ENCODE data around the gene ARFIP1. TPM values are rescaled to one million over a fixed set of nuclear protein-coding genes. Genes with fewer than 3 reads are reported as not detected.

Gene ARFIP1
- polyA plus RNA-seq, 3 donors: 11.7 to 28.4 (median 27.2) TPM

DNA sequence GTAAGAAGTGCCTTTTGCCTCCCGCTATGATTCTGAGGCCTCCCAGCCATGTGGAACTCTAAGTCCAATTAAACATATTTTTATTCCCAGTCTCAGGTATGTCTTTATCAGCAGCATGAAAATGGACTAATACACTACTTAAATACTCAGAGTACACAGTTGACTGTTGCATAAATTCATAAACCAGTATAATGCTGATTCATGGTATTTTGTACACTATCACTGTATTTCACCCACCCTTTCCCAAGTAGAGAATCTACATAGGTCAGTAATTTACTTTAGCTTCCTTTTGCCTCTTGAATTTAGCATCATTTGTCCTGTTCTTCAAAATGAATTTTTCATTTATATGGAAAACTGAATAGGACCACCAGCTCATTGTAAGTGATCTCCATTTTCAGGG, 98.1 kb downstream of the ARFIP1 start:
- Mint-ChIP-seq H3K36me3 (peaks cover 61 to 70% of the 10 kb centered on the region in 2 donors), H3K27me3 (ENCODE audit: low read depth in 3 of 3) (no peaks in the 10 kb centered on the region), H3K9me3 (peaks cover 20 to 26% (median 22%) of the 10 kb centered on the region in 7 donors), H3K27ac (no peak overlapping the region), H3K4me3 (no peak overlapping the region), H3K4me1 (peaks cover 9% of the 10 kb centered on the region)
- H3K9me3 ChIP-seq (replicated peaks in 1 of 2; ENCODE audit: control insufficient read depth in 1 of 2, insufficient read depth in 1 of 2, low read length in 2 of 2): peaks cover 12% of the 10 kb centered on the region in 2 donors
- intact Hi-C loops (cut with micrococcal nuclease): no loop called here
- no peaks in the 10 kb centered on the region for H3K79me2 ChIP-seq (ENCODE audit: insufficient read depth, low read length)
- TF ChIP-seq, protein P1, sequence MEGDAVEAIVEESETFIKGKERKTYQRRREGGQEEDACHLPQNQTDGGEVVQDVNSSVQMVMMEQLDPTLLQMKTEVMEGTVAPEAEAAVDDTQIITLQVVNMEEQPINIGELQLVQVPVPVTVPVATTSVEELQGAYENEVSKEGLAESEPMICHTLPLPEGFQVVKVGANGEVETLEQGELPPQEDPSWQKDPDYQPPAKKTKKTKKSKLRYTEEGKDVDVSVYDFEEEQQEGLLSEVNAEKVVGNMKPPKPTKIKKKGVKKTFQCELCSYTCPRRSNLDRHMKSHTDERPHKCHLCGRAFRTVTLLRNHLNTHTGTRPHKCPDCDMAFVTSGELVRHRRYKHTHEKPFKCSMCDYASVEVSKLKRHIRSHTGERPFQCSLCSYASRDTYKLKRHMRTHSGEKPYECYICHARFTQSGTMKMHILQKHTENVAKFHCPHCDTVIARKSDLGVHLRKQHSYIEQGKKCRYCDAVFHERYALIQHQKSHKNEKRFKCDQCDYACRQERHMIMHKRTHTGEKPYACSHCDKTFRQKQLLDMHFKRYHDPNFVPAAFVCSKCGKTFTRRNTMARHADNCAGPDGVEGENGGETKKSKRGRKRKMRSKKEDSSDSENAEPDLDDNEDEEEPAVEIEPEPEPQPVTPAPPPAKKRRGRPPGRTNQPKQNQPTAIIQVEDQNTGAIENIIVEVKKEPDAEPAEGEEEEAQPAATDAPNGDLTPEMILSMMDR (IDR thresholded peaks at IDR 0.05): no peak
- no peak overlapping the region for H3K9ac ChIP-seq (ENCODE audit: insufficient read depth, low read length, poor library complexity, severe bottlenecking)
- H3K27ac ChIP-seq (ENCODE audit: low read depth in 1 of 2, low read length in 2 of 2): no peak overlapping the region
- no peak overlapping the region for H3K4me2 ChIP-seq (replicated peaks; ENCODE audit: extremely low read depth, low read length, poor library complexity, severe bottlenecking)
- H2AFZ ChIP-seq (ENCODE audit: insufficient read depth, low read depth, low read length, poor library complexity, severe bottlenecking): no peak overlapping the region
- H3K4me3 ChIP-seq (replicated peaks in 1 of 3; ENCODE audit: low read depth in 2 of 3, low read length in 3 of 3): no peak overlapping the region
- H3K27me3 ChIP-seq (ENCODE audit: control insufficient read depth in 2 of 2, insufficient read depth in 2 of 2, low read length in 2 of 2): no peaks in the 10 kb centered on the region
- peaks cover 3% of the 10 kb centered on the region for H4K20me1 ChIP-seq (ENCODE audit: insufficient read depth, low read length)
- no peak for DNase-seq
- peaks cover 0 to 4% of the 10 kb centered on the region in 2 donors for H3K4me1 ChIP-seq (ENCODE audit: control insufficient read depth in 1 of 2, insufficient read depth in 2 of 2, low read length in 2 of 2)
- 100% methylated on average over 1 of the region's 1 CpG for WGBS (ENCODE audit: insufficient coverage)
- peaks cover 31 to 64% of the 10 kb centered on the region in 2 donors for H3K36me3 ChIP-seq (replicated peaks in 1 of 2; ENCODE audit: control insufficient read depth in 1 of 2, insufficient read depth in 2 of 2, low read length in 2 of 2)

GRCh38 chr4:152880263-152880662, 100.5 kb downstream of the ARFIP1 start:
- Histone ChIP-seq H4K20me1 (ENCODE audit: insufficient read depth, low read length) (no peaks in the 10 kb centered on the region), H2AFZ (ENCODE audit: insufficient read depth, low read depth, low read length, poor library complexity, severe bottlenecking) (no peak overlapping the region), H3K4me3 (replicated peaks in 1 of 3; ENCODE audit: low read depth in 2 of 3, low read length in 3 of 3) (no peak overlapping the region), H3K9me3 (replicated peaks in 1 of 2; ENCODE audit: control insufficient read depth in 1 of 2, insufficient read depth in 1 of 2, low read length in 2 of 2) (peaks cover 12% of the 10 kb centered on the region in 2 donors), H3K4me1 (ENCODE audit: control insufficient read depth in 1 of 2, insufficient read depth in 2 of 2, low read length in 2 of 2) (peaks cover 0 to 4% of the 10 kb centered on the region in 2 donors), H3K27me3 (ENCODE audit: control insufficient read depth in 2 of 2, insufficient read depth in 2 of 2, low read length in 2 of 2) (no peaks in the 10 kb centered on the region), H3K9ac (ENCODE audit: insufficient read depth, low read length, poor library complexity, severe bottlenecking) (no peak overlapping the region), H3K27ac (ENCODE audit: low read depth in 1 of 2, low read length in 2 of 2) (no peak overlapping the region), H3K36me3 (replicated peaks in 1 of 2; ENCODE audit: control insufficient read depth in 1 of 2, insufficient read depth in 2 of 2, low read length in 2 of 2) (peaks cover 36 to 63% of the 10 kb centered on the region in 2 donors), H3K4me2 (replicated peaks; ENCODE audit: extremely low read depth, low read length, poor library complexity, severe bottlenecking) (no peak overlapping the region), H3K79me2 (ENCODE audit: insufficient read depth, low read length) (no peaks in the 10 kb centered on the region)
- Mint-ChIP-seq H3K9me3 (peaks cover 20 to 26% (median 21%) of the 10 kb centered on the region in 7 donors), H3K4me3 (no peak overlapping the region), H3K27ac (no peak overlapping the region), H3K4me1 (peaks cover 9% of the 10 kb centered on the region), H3K27me3 (ENCODE audit: low read depth in 3 of 3) (no peaks in the 10 kb centered on the region), H3K36me3 (peaks cover 58 to 67% of the 10 kb centered on the region in 2 donors)
- TF ChIP-seq, protein P1 (IDR thresholded peaks at IDR 0.05): no peak
- DNase-seq: no peak
- WGBS (ENCODE audit: insufficient coverage): no CpG with 5 or more reads among the region's 2 CpGs
- intact Hi-C loops (cut with micrococcal nuclease): no loop called here
